Vagina (tissue), 2 donors: ENCODE results near the gene GPAT2. TPM values are rescaled to one million over a fixed set of nuclear protein-coding genes. Genes with fewer than 3 reads are reported as not detected.
A peak's percentile ranks its signal among the peaks of the same experiment; 100 is the strongest.
"Not testable (repeated sequence)": the region's sequence is repeated elsewhere in the genome, so short reads cannot be mapped to it uniquely, and the experiment has no call there.

Experiments used
- DNase-seq, 2 donors: peaks; one replicate each; pipeline ENCODE4 v3.0.0-alpha.2; 2017; ENCODE audit errors: extremely low spot score in 2 of 2
- H3K27ac ChIP-seq: fragments of 200-600 bp; sonication (generic); one replicate; pipeline ENCODE4 v1.5.1; 2019
- H3K27me3 ChIP-seq: fragments of 200-600 bp; sonication (generic); one replicate; pipeline ENCODE4 v1.5.1; 2019
- H3K36me3 ChIP-seq, 2 donors: fragments of 200-600 bp; sonication (generic); one replicate each; pipeline ENCODE4 v1.5.1; 2017 to 2019
- H3K4me1 ChIP-seq: fragments of 200-600 bp; sonication (generic); one replicate; pipeline ENCODE4 v1.5.1; 2019
- H3K4me3 ChIP-seq, 2 donors: fragments of 200-600 bp; sonication (generic); 1 replicate in 1 of 2; 2 replicates in 1 of 2; pipeline ENCODE4 v1.5.1; 2016 to 2019
- H3K9me3 ChIP-seq: fragments of 200-600 bp; sonication (generic); one replicate; pipeline ENCODE4 v1.5.1; 2019
- intact Hi-C: fragments of 100-400 bp; cut with DNase I; formaldehyde crosslinking; loops from one replicate; pipeline ENCODE4 v1.15.1; 2023
- total RNA-seq: library from RNA; depleted of rRNA; stranded (reverse); fragments of >200 nt; gene quantifications from one replicate; pipeline ENCODE4 v1.2.3, GENCODE V29; 2016

Gene GPAT2
- total RNA-seq, 1 donor from 2014 or later, result 1.2 TPM

GRCh38 chr2:96060325-96060724 is 25.6 kb upstream of the GPAT2 start:
- H3K9me3 ChIP-seq, H3K36me3 ChIP-seq, H3K27me3 ChIP-seq, H3K4me3 ChIP-seq, intact Hi-C loops, H3K4me1 ChIP-seq, H3K27ac ChIP-seq: not testable (repeated sequence)
- DNase-seq, result peak in 1 of 2 donors; percentile 16

- H3K36me3 ChIP-seq, DNase-seq, H3K27me3 ChIP-seq, intact Hi-C loops, H3K27ac ChIP-seq, H3K9me3 ChIP-seq, H3K4me3 ChIP-seq, H3K4me1 ChIP-seq: not testable (repeated sequence)
These were observed 24.7 kb upstream of the GPAT2 start for GRCh38 chr2:96059443-96059842.

GRCh38 chr2:96055830-96056229 is 21.1 kb upstream of the GPAT2 start:
- H3K27me3 ChIP-seq, H3K27ac ChIP-seq, H3K9me3 ChIP-seq, H3K4me1 ChIP-seq, H3K4me3 ChIP-seq, intact Hi-C loops, DNase-seq, H3K36me3 ChIP-seq: not testable (repeated sequence)

GRCh38 chr2:96054537-96054936 is 19.8 kb upstream of the GPAT2 start:
- H3K9me3 ChIP-seq, DNase-seq, intact Hi-C loops, H3K27ac ChIP-seq, H3K4me1 ChIP-seq, H3K27me3 ChIP-seq, H3K4me3 ChIP-seq, H3K36me3 ChIP-seq: not testable (repeated sequence)

GRCh38 chr2:96053385-96053784 is 18.7 kb upstream of the GPAT2 start:
- DNase-seq, H3K27me3 ChIP-seq: not testable (repeated sequence)

GRCh38 chr2:96052632-96053031 is 17.9 kb upstream of the GPAT2 start:
- DNase-seq, H3K27me3 ChIP-seq: not testable (repeated sequence)

More at GRCh38 chr2:96053385-96053784, 18.7 kb upstream of the GPAT2 start:
- H3K36me3 ChIP-seq, H3K4me3 ChIP-seq, H3K4me1 ChIP-seq, intact Hi-C loops, H3K9me3 ChIP-seq, H3K27ac ChIP-seq: not testable (repeated sequence)

GRCh38 chr2:96049917-96050262 is 15.2 kb upstream of the GPAT2 start:
- DNase-seq, H3K4me1 ChIP-seq, intact Hi-C loops, H3K27ac ChIP-seq, H3K27me3 ChIP-seq, H3K36me3 ChIP-seq, H3K9me3 ChIP-seq, H3K4me3 ChIP-seq: not testable (repeated sequence)

More at GRCh38 chr2:96052632-96053031, 17.9 kb upstream of the GPAT2 start:
- H3K9me3 ChIP-seq, H3K27ac ChIP-seq, H3K36me3 ChIP-seq, H3K4me3 ChIP-seq, H3K4me1 ChIP-seq, intact Hi-C loops: not testable (repeated sequence)

GRCh38 chr2:96049049-96049916 is 14.6 kb upstream of the GPAT2 start:
- H3K27ac ChIP-seq, intact Hi-C loops, DNase-seq, H3K27me3 ChIP-seq, H3K4me3 ChIP-seq, H3K4me1 ChIP-seq, H3K9me3 ChIP-seq, H3K36me3 ChIP-seq: not testable (repeated sequence)

- H3K4me1 ChIP-seq, H3K9me3 ChIP-seq, intact Hi-C loops, H3K4me3 ChIP-seq, H3K27me3 ChIP-seq, H3K27ac ChIP-seq, DNase-seq, H3K36me3 ChIP-seq: not testable (repeated sequence)
These were observed 838 bp upstream of the GPAT2 start for GRCh38 chr2:96035554-96035953.

- H3K4me3 ChIP-seq, H3K36me3 ChIP-seq, intact Hi-C loops: not testable (repeated sequence)
These were observed 719 bp downstream of the GPAT2 start for GRCh38 chr2:96033997-96034396.

GRCh38 chr2:96027725-96028325 is 6.9 kb downstream of the GPAT2 start:
- intact Hi-C loops, H3K4me3 ChIP-seq, H3K36me3 ChIP-seq, DNase-seq, H3K27ac ChIP-seq, H3K4me1 ChIP-seq, H3K9me3 ChIP-seq, H3K27me3 ChIP-seq: not testable (repeated sequence)

More at GRCh38 chr2:96033997-96034396, 719 bp downstream of the GPAT2 start:
- not testable (repeated sequence) for H3K4me1 ChIP-seq, H3K9me3 ChIP-seq, H3K27ac ChIP-seq, DNase-seq, H3K27me3 ChIP-seq

- H3K4me1 ChIP-seq, H3K27me3 ChIP-seq, H3K27ac ChIP-seq, intact Hi-C loops, H3K36me3 ChIP-seq, DNase-seq, H3K9me3 ChIP-seq, H3K4me3 ChIP-seq: not testable (repeated sequence)
These were observed 9.0 kb downstream of the GPAT2 start for GRCh38 chr2:96025755-96026154.
